HG03575 (cell line): ENCODE results near the gene UST.
"Not testable (repeated sequence)": the region's sequence is repeated elsewhere in the genome, so short reads cannot be mapped to it uniquely, and the experiment has no call there.

Experiments used
- ATAC-seq: cut with Tn5 transposase; IDR thresholded peaks from one replicate; pipeline ENCODE4 v1.9.1; 2021; ENCODE audit not compliant: unreplicated experiment, insufficient number of reproducible peaks, low FRiP score; ENCODE audit errors: extremely low read depth

UST gene

DNA sequence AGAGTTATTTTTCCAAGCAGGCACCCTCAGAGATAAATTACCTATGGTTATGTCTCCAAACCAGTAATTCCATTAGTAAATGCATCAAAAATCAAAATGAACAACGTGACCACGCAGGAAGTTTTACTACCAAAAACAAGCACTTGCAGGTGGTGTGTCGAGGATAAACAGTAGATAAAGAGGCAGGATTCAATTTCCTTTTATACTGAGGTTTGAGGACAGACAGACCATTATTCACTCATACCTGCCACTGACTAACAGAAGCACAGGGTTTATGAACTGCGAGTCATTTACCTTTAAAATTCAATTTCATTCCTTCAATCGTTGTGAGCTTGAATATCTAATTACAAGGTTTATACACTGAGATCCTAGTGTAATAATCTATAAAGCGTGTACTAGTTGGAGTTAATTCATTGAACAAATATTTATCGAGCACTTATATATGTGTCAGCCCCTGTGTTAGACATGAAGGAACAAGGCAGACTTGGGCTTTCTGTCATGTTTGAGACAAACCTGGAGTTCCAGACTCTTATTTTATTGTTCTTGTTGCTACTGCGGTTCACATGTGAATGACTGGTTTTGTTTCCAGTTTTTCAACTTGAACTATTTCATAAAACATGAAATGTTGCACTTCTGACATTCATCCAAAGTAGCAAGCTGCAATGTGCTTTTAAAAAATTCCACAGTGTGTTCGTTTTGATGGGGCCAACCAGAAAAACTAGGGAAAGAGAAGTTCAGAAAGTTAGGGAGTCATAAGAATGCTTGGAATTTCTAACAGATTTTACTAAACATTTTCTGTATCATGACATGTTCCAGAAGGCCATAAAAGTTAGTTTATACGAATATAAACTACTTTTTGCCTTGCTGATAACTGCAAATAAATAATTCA is 205.6 kb downstream of the UST start:
- ATAC-seq, result no peak

GRCh38 chr6:148954461-148954860 is 207.6 kb downstream of the UST start:
- no peak for ATAC-seq

- ATAC-seq, result no peak
These were observed 208.1 kb downstream of the UST start for GRCh38 chr6:148954934-148955333.

DNA sequence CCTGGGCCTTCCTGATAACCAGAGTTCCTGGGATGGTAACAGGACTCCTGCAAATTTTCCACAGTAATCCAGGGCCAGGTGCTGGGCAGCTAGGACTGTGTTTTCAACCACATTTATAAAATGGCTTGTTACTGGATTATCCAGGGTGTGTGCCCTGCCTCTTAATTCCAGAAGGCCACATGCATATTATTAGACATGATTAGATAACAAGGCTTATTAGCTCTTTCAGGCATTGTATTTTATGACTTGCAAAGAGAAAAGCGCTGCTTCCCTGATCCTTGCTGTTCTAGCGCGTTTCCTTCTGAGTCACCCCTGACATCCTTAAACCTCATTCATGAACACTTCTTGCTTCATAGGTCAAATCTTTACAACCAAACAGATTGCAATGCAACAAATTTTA is 208.6 kb downstream of the UST start:
- no peak for ATAC-seq

DNA sequence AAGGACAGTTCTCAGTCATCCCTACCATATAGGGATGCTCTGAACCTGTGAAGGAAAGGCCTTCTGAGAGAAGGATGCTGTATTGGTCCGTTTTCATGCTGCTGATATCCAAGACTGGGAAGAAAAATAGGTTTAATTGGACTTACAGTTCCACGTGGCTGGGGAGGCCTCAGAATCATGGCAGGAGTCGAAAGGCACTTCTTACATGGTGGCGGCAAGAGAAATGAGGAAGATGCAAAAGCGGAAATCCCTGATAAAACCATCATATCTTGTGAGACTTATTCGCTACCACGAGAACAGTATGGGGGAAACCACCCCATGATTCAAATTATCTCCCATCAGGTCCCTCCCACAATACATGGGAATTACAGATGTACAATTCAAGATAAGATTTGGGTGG is 209.3 kb downstream of the UST start:
- not testable (repeated sequence) for ATAC-seq

GRCh38 chr6:148957752-148958151 is 210.9 kb downstream of the UST start:
- no peak for ATAC-seq

- ATAC-seq, result no peak
These were observed 212.2 kb downstream of the UST start for GRCh38 chr6:148959008-148959407.

GRCh38 chr6:148959501-148959900 is 212.7 kb downstream of the UST start:
- ATAC-seq, result no peak

DNA sequence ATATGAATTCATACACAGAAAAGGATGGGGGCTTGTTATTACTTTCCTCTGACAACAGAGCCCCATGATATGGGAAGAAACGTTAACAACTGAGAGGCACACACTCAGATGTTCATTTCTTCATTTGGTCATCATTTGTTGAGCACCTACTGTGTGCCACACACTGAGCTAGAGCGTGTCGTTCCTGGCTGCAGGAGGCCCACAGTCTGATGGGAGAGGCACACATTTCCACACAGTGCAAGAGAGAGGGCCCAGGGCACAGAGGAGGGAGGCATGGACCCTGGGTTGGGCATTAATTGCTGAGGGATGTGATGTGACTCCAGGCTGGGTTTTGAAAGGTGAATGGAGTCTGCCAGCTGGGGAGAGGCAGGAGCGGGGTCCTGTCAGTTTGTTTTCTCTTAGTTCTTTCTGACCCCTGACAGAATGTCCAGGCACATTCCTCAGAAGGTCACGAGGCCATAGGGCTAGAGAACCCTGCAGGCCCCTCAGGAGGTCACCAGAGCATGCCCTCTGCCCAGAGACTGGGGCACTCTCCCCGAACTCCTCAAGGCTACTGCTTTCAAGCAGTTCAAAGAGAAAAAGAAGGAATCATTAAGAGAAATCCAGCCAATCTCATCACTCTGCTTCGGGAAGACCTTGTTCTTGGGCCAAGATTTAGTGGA is 216.2 kb downstream of the UST start:
- no peak for ATAC-seq

- ATAC-seq, result no peak
These were observed 216.9 kb downstream of the UST start for GRCh38 chr6:148963738-148964137.

DNA sequence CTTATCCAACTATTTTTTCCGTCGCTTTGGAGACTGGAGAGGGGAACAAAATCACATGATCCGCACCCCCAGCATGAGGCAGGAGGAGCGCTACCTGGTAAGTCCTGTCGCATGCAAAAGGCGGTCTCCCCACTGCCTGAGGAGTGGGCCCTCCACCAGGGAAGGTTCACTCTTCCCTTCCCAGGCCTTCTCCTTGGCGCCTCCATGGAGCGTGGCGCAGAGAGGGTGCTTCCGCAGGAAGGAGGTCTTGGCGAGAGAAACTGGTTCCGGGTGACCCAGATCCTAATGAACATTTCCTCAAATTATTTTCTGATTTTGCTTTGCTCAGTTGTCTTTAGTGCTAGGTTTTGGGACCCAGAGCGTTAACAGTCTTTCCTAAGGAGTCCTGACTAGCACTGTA is 217.6 kb downstream of the UST start:
- ATAC-seq, result no peak

DNA sequence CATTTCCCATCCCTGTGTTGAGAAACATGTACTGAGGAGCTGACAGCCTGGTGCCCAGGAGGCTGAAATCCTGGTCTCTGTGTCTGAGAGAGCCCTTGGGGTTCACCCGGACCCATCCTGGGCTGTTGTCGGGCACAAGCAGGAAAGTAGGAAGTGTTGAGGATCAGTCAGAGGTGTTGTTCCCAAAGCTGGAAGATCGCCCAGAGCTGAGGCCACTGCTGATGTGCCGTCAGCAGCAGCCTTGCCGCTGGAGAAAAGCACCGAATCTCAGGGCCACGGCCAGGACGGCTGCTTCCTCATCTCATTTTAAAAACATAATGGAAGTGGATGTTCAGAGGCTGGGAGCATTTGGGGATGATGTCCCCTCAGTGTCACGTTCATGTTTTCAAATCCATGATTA is 218.5 kb downstream of the UST start:
- ATAC-seq, result no peak

DNA sequence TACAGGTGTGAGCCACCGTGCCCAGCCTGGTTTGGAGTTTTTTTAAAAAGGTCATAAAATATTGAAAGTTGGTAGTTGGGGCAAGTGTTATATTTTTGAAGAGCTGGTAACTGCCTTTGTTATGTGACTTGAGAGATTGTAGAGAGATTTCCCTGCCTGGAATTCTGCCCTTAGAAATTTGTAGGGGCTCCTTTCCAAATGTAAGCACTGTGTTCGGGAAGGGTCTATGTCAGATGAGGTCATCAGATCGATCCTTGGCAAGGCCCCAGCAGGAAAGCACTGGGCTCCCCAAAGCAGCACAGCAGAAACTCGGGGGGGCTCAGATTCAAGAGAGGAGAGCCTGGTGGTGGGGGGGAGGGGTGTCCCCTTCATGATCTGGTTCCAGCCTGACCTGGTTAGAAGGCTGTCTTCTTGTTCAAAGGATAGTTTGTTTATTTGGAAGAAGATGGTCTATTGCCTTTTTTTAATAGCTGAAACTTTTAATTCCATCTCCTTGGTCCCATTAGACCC is 220.2 kb downstream of the UST start:
- ATAC-seq, result no peak

DNA sequence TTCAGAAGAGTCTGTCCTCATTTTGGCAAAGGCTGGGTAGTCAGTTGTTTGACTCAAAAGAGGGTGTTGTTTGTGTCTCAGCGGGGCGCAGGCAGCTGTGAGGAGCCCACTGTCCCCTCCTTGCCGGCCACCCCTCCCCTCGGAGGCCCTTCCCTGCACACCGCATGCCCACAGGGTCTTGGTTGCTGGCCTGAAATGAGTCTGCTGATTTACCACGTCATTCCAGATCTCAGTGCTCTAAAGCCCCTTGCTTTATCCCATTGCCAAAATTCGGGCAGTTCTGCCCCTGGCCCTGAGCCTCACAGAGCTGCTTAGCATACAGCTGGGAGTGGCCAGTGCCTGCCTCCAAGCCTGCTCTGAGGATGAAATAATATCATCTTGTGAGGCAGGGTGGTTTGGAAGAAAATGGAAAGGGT is 220.7 kb downstream of the UST start:
- no peak for ATAC-seq

DNA sequence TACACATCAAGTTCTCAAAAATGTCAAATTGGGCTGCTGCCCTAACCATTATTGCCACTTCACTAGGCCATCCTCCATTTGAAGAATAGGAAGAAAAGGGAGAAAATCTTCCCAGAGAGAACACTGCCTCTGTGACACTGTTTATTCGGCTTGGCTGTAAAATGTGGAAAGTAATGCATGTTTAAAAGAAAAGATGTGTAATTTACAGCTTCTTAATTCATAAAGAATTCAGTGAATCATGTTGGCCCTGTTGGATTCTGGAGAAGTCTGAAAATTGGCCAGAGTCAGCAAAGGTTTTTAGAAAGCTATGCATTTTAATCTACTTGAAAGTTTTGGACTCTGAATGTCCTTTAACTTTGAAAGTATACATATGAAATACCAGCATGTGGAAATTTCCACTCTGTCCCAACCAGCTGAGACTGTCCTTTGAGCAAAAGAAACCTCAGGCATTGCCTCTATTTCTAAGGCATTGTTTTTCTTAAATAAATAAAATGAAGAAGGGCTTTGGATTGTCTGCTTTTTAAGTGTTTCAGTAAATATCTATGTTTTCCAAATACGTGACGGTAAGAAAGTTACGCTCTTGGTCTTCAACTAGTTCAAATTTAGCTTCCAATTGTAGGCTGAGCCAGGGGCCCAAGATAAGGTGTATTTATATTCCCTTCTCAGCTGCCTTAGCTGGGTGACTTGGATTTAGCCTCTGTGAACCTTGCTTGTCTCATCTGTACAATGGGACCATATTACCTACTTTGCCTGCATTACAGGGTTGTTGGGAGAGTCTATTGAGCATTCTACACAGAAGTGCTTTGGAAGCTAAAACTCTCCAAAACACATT is 222.2 kb downstream of the UST start:
- ATAC-seq, result no peak

GRCh38 chr6:148969603-148970061 is 222.8 kb downstream of the UST start:
- no peak for ATAC-seq

GRCh38 chr6:148971031-148971927 is 224.4 kb downstream of the UST start:
- no peak for ATAC-seq

DNA sequence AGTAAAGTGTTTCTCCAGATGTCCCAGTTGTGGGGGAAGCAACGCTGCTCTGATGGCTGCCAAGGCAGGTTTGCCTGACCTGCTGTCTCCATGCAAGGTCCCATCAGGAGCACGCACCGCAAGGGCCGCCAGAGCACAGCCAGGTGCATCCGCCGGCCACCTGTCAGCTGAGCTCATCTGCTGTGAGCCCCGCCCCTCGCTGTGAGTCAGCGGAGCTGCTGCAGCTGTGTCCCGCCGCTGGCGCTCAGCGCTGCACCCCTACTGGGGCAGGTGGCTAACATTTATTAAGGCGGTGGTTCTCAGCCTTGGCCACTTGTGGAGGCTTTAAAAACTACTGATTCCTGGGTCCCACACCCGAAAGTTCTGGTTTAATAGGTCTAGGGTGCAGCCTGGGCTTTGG is 225.7 kb downstream of the UST start:
- no peak for ATAC-seq
